Right cardiac atrium (tissue), 5 donors: ENCODE measurements around the gene SLC1A2. TPM values are rescaled to one million over a fixed set of nuclear protein-coding genes. Genes with fewer than 3 reads are reported as not detected.

Experiments
- ATAC-seq, 2 donors: fragments of 200-7000 bp; cut with Tn5 transposase; one replicate each; pipeline versions ENCODE4 v1.8.0 to v1.9.1; 2020; ENCODE audit warnings: moderate library complexity in 2 of 2, mild to moderate bottlenecking in 1 of 2
- DNase-seq, 3 donors: peaks; one replicate each; pipeline ENCODE4 v3.0.0-alpha.2; 2020
- H3K27ac ChIP-seq: one replicate; pipeline ENCODE4 v1.5.1; 2013; ENCODE audit warnings: mild to moderate bottlenecking, low read length, control low read depth, moderate library complexity
- H3K27me3 ChIP-seq: one replicate; pipeline ENCODE4 v1.6.1; 2013; ENCODE audit not compliant: control insufficient read depth, insufficient read depth
- H3K4me1 ChIP-seq: one replicate; pipeline ENCODE4 v1.6.1; 2013; ENCODE audit warnings: low read length; ENCODE audit not compliant: control insufficient read depth, insufficient read depth
- H3K4me3 ChIP-seq: one replicate; pipeline ENCODE4 v1.5.1; 2013; ENCODE audit warnings: low read length, control low read depth
- H3K9me3 ChIP-seq: one replicate; pipeline ENCODE4 v1.6.1; 2013; ENCODE audit warnings: low read length; ENCODE audit not compliant: control insufficient read depth
- WGBS: extraction: QIAGEN DNeasy Blood & Tissue Kit; methylation state at CpG from one replicate; pipeline ENCODE4 v1.1.7; 2013; 5-methylcytosine and 5-hydroxymethylcytosine counted together
- intact Hi-C, 4 donors: fragments of 100-400 bp; cut with DNase I; formaldehyde crosslinking; loops; one replicate each; pipeline versions ENCODE4 v1.11.0 to v1.14.0; 2022 to 2023
- polyA plus RNA-seq: library from polyadenylated mRNA; stranded (reverse); fragments of 200-250 nt; gene quantifications from one replicate; pipeline ENCODE4 v1.2.3, GENCODE V29; 2013
- total RNA-seq, 4 donors: library from RNA; stranded (reverse); fragmentation: NEBNext Ultra II Directional; extraction: Animal tissue kit (Norgen Biotek cat#: 25700); gene quantifications; one replicate each; pipeline ENCODE4 v1.2.1, GENCODE V29; 2021
- donor health status: healthy with polysubstance abuse.
- donor health status: DM: no; HTN: yes; CAD: no.
- donor health status: DM: no; HTN: no; CAD: no.
- donor health status: DM: no; HTN: yes; CAD: no; lungs with severe emphysema.
- donor health status: DM: yes; HTN: yes; CAD: no.

SLC1A2 gene
- total and polyA plus RNA-seq, 5 donors = 0.54 to 2.3 (median 1.3) TPM

GRCh38 chr11:35362521-35362980 is 56.8 kb downstream of the SLC1A2 start:
- no peaks in the 10 kb centered on the region for H3K9me3 ChIP-seq

GRCh38 chr11:35360055-35360530 is 59.3 kb downstream of the SLC1A2 start:
- Histone ChIP-seq H3K4me1 (peaks cover 11% of the 10 kb centered on the region), H3K27me3 (no peaks in the 10 kb centered on the region), H3K9me3 (no peaks in the 10 kb centered on the region), H3K4me3 (no peak overlapping the region), H3K27ac (no peak overlapping the region)
- DNase-seq = no peak
- WGBS = 68% methylated on average over 7 of the region's 7 CpGs
- intact Hi-C loops = loop anchor here in 1 of 4 donors (10.0 kb wide), 1 partner anchor 145 kb away; no protein-coding TSS in a partner anchor
- no peak for ATAC-seq

More at GRCh38 chr11:35362521-35362980, 56.8 kb downstream of the SLC1A2 start:
- intact Hi-C loops = loop anchor here in 1 of 4 donors (10.0 kb wide), 1 partner anchor 148 kb away; no protein-coding TSS in a partner anchor
- Histone ChIP-seq H3K4me3 (no peak overlapping the region), H3K27me3 (no peaks in the 10 kb centered on the region), H3K27ac (no peak overlapping the region), H3K4me1 (peaks cover 9% of the 10 kb centered on the region)
- WGBS = 87% methylated on average over 2 of the region's 2 CpGs
- ATAC-seq (no peak), DNase-seq (no peak)

GRCh38 chr11:35359321-35360054 is 59.9 kb downstream of the SLC1A2 start:
- WGBS = 46% methylated on average over 3 of the region's 3 CpGs
- no peak for DNase-seq
- Histone ChIP-seq H3K27ac (no peak overlapping the region), H3K4me1 (peaks cover 12% of the 10 kb centered on the region), H3K9me3 (no peaks in the 10 kb centered on the region), H3K27me3 (no peaks in the 10 kb centered on the region), H3K4me3 (no peak overlapping the region)
- intact Hi-C loops = loop anchor here in 1 of 4 donors (10.0 kb wide), 1 partner anchor 145 kb away; no protein-coding TSS in a partner anchor
- ATAC-seq = no peak

GRCh38 chr11:35358391-35358790 is 61.0 kb downstream of the SLC1A2 start:
- H3K9me3 ChIP-seq = no peaks in the 10 kb centered on the region
- DNase-seq (no peak), ATAC-seq (no peak)
- no peak overlapping the region for H3K27ac ChIP-seq
- intact Hi-C loops = no loop called here
- H3K4me3 ChIP-seq = no peak overlapping the region
- peaks cover 8% of the 10 kb centered on the region for H3K4me1 ChIP-seq
- H3K27me3 ChIP-seq = no peaks in the 10 kb centered on the region

GRCh38 chr11:35357923-35358322 is 61.4 kb downstream of the SLC1A2 start:
- Histone ChIP-seq H3K27ac (no peak overlapping the region), H3K4me3 (no peak overlapping the region), H3K4me1 (peaks cover 6% of the 10 kb centered on the region), H3K27me3 (no peaks in the 10 kb centered on the region), H3K9me3 (no peaks in the 10 kb centered on the region)
- intact Hi-C loops = no loop called here
- DNase-seq (no peak), ATAC-seq (no peak)
- 75% methylated on average over 5 of the region's 5 CpGs for WGBS

GRCh38 chr11:35355102-35355749 is 64.1 kb downstream of the SLC1A2 start:
- ATAC-seq = no peak
- DNase-seq = no peak
- WGBS = 92% methylated on average over 5 of the region's 5 CpGs
- H3K4me1 ChIP-seq = peaks cover 4% of the 10 kb centered on the region
- intact Hi-C loops = no loop called here
- H3K9me3 ChIP-seq = no peaks in the 10 kb centered on the region
- no peak overlapping the region for H3K4me3 ChIP-seq
- no peak overlapping the region for H3K27ac ChIP-seq
- no peaks in the 10 kb centered on the region for H3K27me3 ChIP-seq

- WGBS = 84% methylated on average over 7 of the region's 7 CpGs
- Histone ChIP-seq H3K9me3 (no peaks in the 10 kb centered on the region), H3K4me3 (no peak overlapping the region), H3K4me1 (peaks cover 2% of the 10 kb centered on the region), H3K27ac (no peak overlapping the region), H3K27me3 (no peaks in the 10 kb centered on the region)
- ATAC-seq (no peak), DNase-seq (no peak)
- intact Hi-C loops = no loop called here
These were observed 64.7 kb downstream of the SLC1A2 start for GRCh38 chr11:35354644-35355043.

GRCh38 chr11:35352077-35352888 is 67.1 kb downstream of the SLC1A2 start:
- peak; percentile 41 to 86 for ATAC-seq
- WGBS = 56% methylated on average over 3 of the region's 3 CpGs
- intact Hi-C loops = no loop called here
- Histone ChIP-seq H3K27me3 (no peaks in the 10 kb centered on the region), H3K27ac (no peak overlapping the region), H3K4me3 (no peak overlapping the region), H3K4me1 (peaks cover 2% of the 10 kb centered on the region), H3K9me3 (no peaks in the 10 kb centered on the region)
- peak in 1 of 3 donors; percentile 55 for DNase-seq

- intact Hi-C loops = no loop called here
- H3K4me3 ChIP-seq = no peak overlapping the region
- no peak overlapping the region for H3K27ac ChIP-seq
- H3K9me3 ChIP-seq = no peaks in the 10 kb centered on the region
- ATAC-seq = no peak
- no peaks in the 10 kb centered on the region for H3K27me3 ChIP-seq
- 97% methylated on average over 4 of the region's 4 CpGs for WGBS
- no peak for DNase-seq
- peaks cover 4% of the 10 kb centered on the region for H3K4me1 ChIP-seq
These were observed 69.5 kb downstream of the SLC1A2 start for GRCh38 chr11:35349897-35350296.

- WGBS = 90% methylated on average over 10 of the region's 10 CpGs
- DNase-seq (no peak), ATAC-seq (no peak)
- intact Hi-C loops = no loop called here
- Histone ChIP-seq H3K4me1 (peaks cover 4% of the 10 kb centered on the region), H3K4me3 (no peak overlapping the region), H3K27ac (no peak overlapping the region), H3K9me3 (no peaks in the 10 kb centered on the region), H3K27me3 (no peaks in the 10 kb centered on the region)
These were observed 70.3 kb downstream of the SLC1A2 start for GRCh38 chr11:35348898-35349687.
